ENCODE data around the gene RPH3AL. TPM values are rescaled to one million over a fixed set of nuclear protein-coding genes. Genes with fewer than 3 reads are reported as not detected.
"Not testable (repeated sequence)": the region's sequence is repeated elsewhere in the genome, so short reads cannot be mapped to it uniquely, and the experiment has no call there.

RPH3AL gene
- total and polyA plus RNA-seq, 7 donors: 3.7 to 18.5 (median 9.7) TPM

GRCh38 chr17:173166-173911 is 179.3 kb downstream of the RPH3AL start:
- Histone ChIP-seq H3K36me3 (ENCODE audit: insufficient read depth in 1 of 2, low read depth in 1 of 2) (no peaks in the 10 kb centered on the region), H3K4me1 (no peaks in the 10 kb centered on the region), H3K27ac (no peak overlapping the region), H3K27me3 (ENCODE audit: insufficient read depth in 3 of 3, low read length in 2 of 3) (peaks cover 0 to 12% (median 2%) of the 10 kb centered on the region in 3 donors), H3K4me3 (no peak overlapping the region), H3K9me3 (no peaks in the 10 kb centered on the region)
- DNase-seq (no peak), ATAC-seq (no peak)
- WGBS, 3 donors: 70 to 82% (median 74%) methylated on average over 10 of the region's 10 CpGs
- TF ChIP-seq CTCF (IDR thresholded peaks at IDR 0.05): no peak
- intact Hi-C loops (cut with DNase I): no loop called here

GRCh38 chr17:172401-172800 is 180.2 kb downstream of the RPH3AL start:
- no peak for ATAC-seq
- 75 to 88% (median 84%) methylated on average over 11 of the region's 11 CpGs for whole genome bisulfite sequencing, 3 donors
- no peak for TF ChIP-seq CTCF (IDR thresholded peaks at IDR 0.05)

DNA sequence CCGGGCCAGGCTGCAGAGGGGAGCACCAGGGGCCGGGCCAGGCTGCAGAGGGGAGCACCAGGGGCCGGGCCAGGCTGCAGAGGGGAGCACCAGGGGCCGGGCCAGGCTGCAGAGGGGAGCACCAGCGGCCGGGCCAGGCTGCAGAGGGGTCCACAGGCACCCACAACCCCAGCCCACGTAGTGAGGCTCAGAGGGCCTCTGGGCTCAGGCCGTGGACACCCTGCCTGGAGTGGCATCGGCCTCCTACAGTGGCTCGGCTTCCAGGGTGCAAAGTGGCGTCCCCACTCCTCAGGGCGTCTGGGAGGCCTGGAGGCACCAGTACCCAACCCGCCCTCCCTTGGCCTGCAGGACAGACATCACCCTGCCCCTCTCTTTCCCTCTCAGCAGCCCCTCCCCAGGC is 180.7 kb downstream of the RPH3AL start:
- H3K27ac ChIP-seq: no peak overlapping the region
- H3K27me3 ChIP-seq (ENCODE audit: insufficient read depth in 3 of 3, low read length in 2 of 3): no peaks in the 10 kb centered on the region
- H3K4me3 ChIP-seq: no peak overlapping the region
- intact Hi-C loops (cut with DNase I): no loop called here
- DNase-seq (peak in 1 of 2 donors; percentile 7), ATAC-seq (no peak)
- H3K36me3 ChIP-seq (ENCODE audit: insufficient read depth in 1 of 2, low read depth in 1 of 2): no peaks in the 10 kb centered on the region
- no peaks in the 10 kb centered on the region for H3K9me3 ChIP-seq
- WGBS, 3 donors: 91 to 100% (median 95%) methylated on average over 9 to 12 of the region's 13 CpGs
- H3K4me1 ChIP-seq: no peaks in the 10 kb centered on the region
- no peak for TF ChIP-seq CTCF (IDR thresholded peaks at IDR 0.05)

More at GRCh38 chr17:172401-172800, 180.2 kb downstream of the RPH3AL start:
- Histone ChIP-seq H3K9me3 (no peaks in the 10 kb centered on the region), H3K27me3 (ENCODE audit: insufficient read depth in 3 of 3, low read length in 2 of 3) (peaks cover 0 to 2% (median 0%) of the 10 kb centered on the region in 3 donors), H3K27ac (no peak overlapping the region), H3K4me3 (no peak overlapping the region), H3K4me1 (no peaks in the 10 kb centered on the region), H3K36me3 (ENCODE audit: insufficient read depth in 1 of 2, low read depth in 1 of 2) (no peaks in the 10 kb centered on the region)
- intact Hi-C loops (cut with DNase I): no loop called here
- no peak for DNase-seq

- Histone ChIP-seq H3K36me3 (ENCODE audit: insufficient read depth in 1 of 2, low read depth in 1 of 2) (no peaks in the 10 kb centered on the region), H3K27me3 (ENCODE audit: insufficient read depth in 3 of 3, low read length in 2 of 3) (no peaks in the 10 kb centered on the region), H3K9me3 (no peaks in the 10 kb centered on the region), H3K27ac (no peak overlapping the region), H3K4me3 (no peak overlapping the region), H3K4me1 (no peaks in the 10 kb centered on the region)
- ATAC-seq (no peak), DNase-seq (peak; percentile 6 to 49)
- intact Hi-C loops (cut with DNase I): no loop called here
- WGBS, 3 donors: 87 to 92% (median 88%) methylated on average over 6 of the region's 6 CpGs
- no peak for TF ChIP-seq CTCF (IDR thresholded peaks at IDR 0.05)
Measured at GRCh38 chr17:170130-170670, 182.4 kb downstream of the RPH3AL start.

- ATAC-seq; DNase-seq; H3K4me3 ChIP-seq; H3K27ac ChIP-seq; H3K4me1 ChIP-seq; H3K36me3 ChIP-seq (ENCODE audit: insufficient read depth in 1 of 2, low read depth in 1 of 2); H3K27me3 ChIP-seq (ENCODE audit: insufficient read depth in 3 of 3, low read length in 2 of 3); H3K9me3 ChIP-seq; intact Hi-C loops (cut with DNase I): not testable (repeated sequence)
- 79 to 86% (median 82%) methylated on average over 9 of the region's 11 CpGs for WGBS, 3 donors
Measured at GRCh38 chr17:168614-169013, 184.0 kb downstream of the RPH3AL start.

Data from psoas muscle (tissue), 8 donors.